H1 (cell line): ENCODE results near the gene TUBA4B. TPM values are rescaled to one million over a fixed set of nuclear protein-coding genes. Genes with fewer than 3 reads are reported as not detected.

ENCODE experiments used
- BCL11A ChIP-seq, 2 experiments: IDR thresholded peaks; one replicate each; pipeline ENCODE4 v1.6.1; 2011; ENCODE audit warnings: low read depth in 2 of 2, low read length in 2 of 2, mild to moderate bottlenecking in 2 of 2
- BRCA1 ChIP-seq: IDR thresholded peaks from 2 replicates; pipeline ENCODE4 v1.6.1; 2012; ENCODE audit warnings: low read depth, low read length, improper control_type of control experiment
- CBX8 ChIP-seq: fragments of 300-800, 300-1000 bp; sonication (generic); IDR thresholded peaks from 2 replicates; pipeline ENCODE4 v1.7.1; 2016; ENCODE audit warnings: low read depth, low read length, borderline replicate concordance
- CHD7 ChIP-seq: fragments of 300-600 bp; sonication (generic); IDR thresholded peaks from 2 replicates; pipeline ENCODE4 v1.7.1; 2012; ENCODE audit warnings: low read length, moderate library complexity, mild to moderate bottlenecking, inconsistent platforms; ENCODE audit not compliant: insufficient replicate concordance
- EP300 ChIP-seq, 2 experiments: IDR thresholded peaks; 1 replicate in 1 of 2; 2 replicates in 1 of 2; pipeline ENCODE4 v1.6.1; 2011 to 2012; ENCODE audit warnings: low read depth in 2 of 2, low read length in 2 of 2, mild to moderate bottlenecking in 2 of 2, borderline replicate concordance in 1 of 2, inconsistent platforms in 1 of 2, moderate library complexity in 1 of 2
- JUN ChIP-seq: IDR thresholded peaks from 2 replicates; pipeline ENCODE4 v1.6.1; 2011; ENCODE audit warnings: low read depth, mild to moderate bottlenecking, improper control_type of control experiment, low read length
- MAFK ChIP-seq: IDR thresholded peaks from 2 replicates; pipeline ENCODE4 v1.6.1; 2012; ENCODE audit warnings: low read depth, mild to moderate bottlenecking, improper control_type of control experiment, low read length
- SUZ12 ChIP-seq: fragments of 200-600 bp; sonication (generic); IDR thresholded peaks from 2 replicates; pipeline ENCODE4 v1.6.1; 2012; ENCODE audit warnings: mild to moderate bottlenecking, inconsistent platforms, low read length, moderate library complexity, mixed read lengths
- USF2 ChIP-seq: IDR thresholded peaks from 2 replicates; pipeline ENCODE4 v1.6.1; 2011; ENCODE audit warnings: low read length, improper control_type of control experiment
- polyA plus RNA-seq, 7 experiments: library from polyadenylated mRNA; depleted of rRNA in 3 of 7; stranded (reverse) in 5 of 7; unstranded in 2 of 7; fragments of >200 nt in 5 of 7; fragments of 200-250 nt in 2 of 7; gene quantifications; 1 replicate in 5 of 7; 2 replicates in 1 of 7; 4 replicates in 1 of 7; pipeline versions ENCODE4 v1.2.1 to v1.2.3, GENCODE V29; 2011 to 2013; ENCODE audit warnings: missing spikeins in 2 of 7, mixed read lengths in 2 of 7
- total RNA-seq: library from RNA; stranded (reverse); fragmentation: NEBNext Ultra II Directional; extraction: Animal tissue kit (Norgen Biotek cat#: 25700); gene quantifications from 2 replicates; pipeline ENCODE4 v1.2.1, GENCODE V29; 2021

The TUBA4B gene
- total and polyA plus RNA-seq, 2 of the 8 experiments (the other 6 are each of a cell fraction or from before 2014, with no cell fraction given), result 0.08 to 0.24 TPM

GRCh38 chr2:219245148-219245898 is 7.7 kb upstream of the TUBA4B start, which contains the start of the genes GLB1L and STK16 (continued):
- TF ChIP-seq CHD7, result no peak
- no peak for TF ChIP-seq USF2
- TF ChIP-seq BRCA1, result no peak
- TF ChIP-seq BCL11A (IDR thresholded peaks at IDR 0.05; ENCODE audit: low read depth in 2 of 2, low read length in 2 of 2), result no peak
- peak; percentile 72 for TF ChIP-seq JUN
- TF ChIP-seq EP300 (IDR thresholded peaks at IDR 0.05; ENCODE audit: borderline replicate concordance in 1 of 2, low read depth in 2 of 2, low read length in 2 of 2), result no peak
- TF ChIP-seq SUZ12, result no peak
- no peak for TF ChIP-seq MAFK
- no peak for TF ChIP-seq CBX8
